Transverse colon (tissue), 4 donors: Measurements from ENCODE around the gene NUP214. TPM values are rescaled to one million over a fixed set of nuclear protein-coding genes. Genes with fewer than 3 reads are reported as not detected.
A peak's percentile ranks its signal among the peaks of the same experiment; 100 is the strongest.

ENCODE experiments used
- DNase-seq: peaks from one replicate; pipeline ENCODE4 v3.0.0-alpha.2; 2019
- H3K27ac ChIP-seq, 4 donors: fragments of 200-600 bp; sonication (generic); 2 replicates each; pipeline ENCODE4 v1.5.1; 2016 to 2018; ENCODE audit warnings: inconsistent platforms in 4 of 4
- H3K27me3 ChIP-seq: fragments of 200-600 bp; sonication (generic); 2 replicates; pipeline ENCODE4 v1.5.1; 2017; ENCODE audit warnings: inconsistent platforms
- H3K36me3 ChIP-seq, 4 donors: fragments of 200-600 bp; sonication (generic); 2 replicates each; pipeline ENCODE4 v1.5.1; 2017 to 2019; ENCODE audit warnings: inconsistent platforms in 4 of 4
- H3K4me1 ChIP-seq, 4 donors: fragments of 200-600 bp; sonication (generic); 2 replicates each; pipeline ENCODE4 v1.5.1; 2017 to 2020; ENCODE audit warnings: inconsistent platforms in 4 of 4
- H3K4me3 ChIP-seq, 4 donors: fragments of 200-600 bp; sonication (generic); 1 replicate in 1 of 4; 2 replicates in 3 of 4; pipeline versions ENCODE4 v1.5.1 to v1.6.1; 2017 to 2019; ENCODE audit warnings: inconsistent platforms in 4 of 4
- H3K9me3 ChIP-seq, 2 donors: fragments of 200-600 bp; sonication (generic); 2 replicates each; pipeline ENCODE4 v1.5.1; 2017 to 2019; ENCODE audit warnings: inconsistent platforms in 2 of 2
- EP300 ChIP-seq: sonication (generic); formaldehyde crosslinking; IDR thresholded peaks from one replicate; pipeline ENCODE4 v1.6.1; 2017; ENCODE audit warnings: antibody characterized with exemption, low read depth
- POLR2A ChIP-seq: fragments of 450-650 bp; IDR thresholded peaks from one replicate; pipeline ENCODE4 v1.6.1; 2016; ENCODE audit warnings: antibody characterized with exemption, mild to moderate bottlenecking, moderate library complexity
- POLR2AphosphoS5 ChIP-seq, 3 donors: sonication (generic); formaldehyde crosslinking; IDR thresholded peaks; one replicate each; pipeline ENCODE4 v1.6.1; 2016; ENCODE audit warnings: antibody characterized with exemption in 3 of 3
- WGBS, 2 donors: methylation state at CpG; one replicate each; pipeline ENCODE4 v1.1.5; 2018; ENCODE audit warnings: low coverage in 1 of 2; 5-methylcytosine and 5-hydroxymethylcytosine counted together
- in situ Hi-C, 4 donors: fragments of 200-750 bp; cut with MboI; loops; one replicate each; pipeline versions ENCODE4 v1.15.0 to v1.15.1; 2017; ENCODE audit warnings: low sequenced_read_pairs in 3 of 4, low pct_ligation_motif_present in 1 of 4, low pct_unique_long_range_greater_than_20kb in 1 of 4
- intact Hi-C: fragments of 100-400 bp; cut with DNase I; formaldehyde crosslinking; loops from one replicate; pipeline ENCODE4 v1.15.1; 2023; ENCODE audit warnings: low total_unique reads
- total RNA-seq, 4 donors: library from RNA; depleted of rRNA; stranded (reverse); fragments of >200 nt; gene quantifications; one replicate each; pipeline ENCODE4 v1.1.0, GENCODE V29; 2016
- TF ChIP-seq, protein P1 (sequence below), 5 experiments: fragments of 200-600 bp in 3 of 5; fragments of 450-650 bp in 2 of 5; sonication (generic) in 3 of 5; IDR thresholded peaks; 1 replicate in 2 of 5; 2 replicates in 3 of 5; pipeline ENCODE4 v1.5.1; 2016 to 2017; ENCODE audit warnings: antibody characterized with exemption in 5 of 5, inconsistent platforms in 3 of 5, mild to moderate bottlenecking in 2 of 5, moderate library complexity in 1 of 5

Gene NUP214
- total RNA-seq, 4 donors from 2014 or later = 48.3 to 152 (median 85.9) TPM

DNA sequence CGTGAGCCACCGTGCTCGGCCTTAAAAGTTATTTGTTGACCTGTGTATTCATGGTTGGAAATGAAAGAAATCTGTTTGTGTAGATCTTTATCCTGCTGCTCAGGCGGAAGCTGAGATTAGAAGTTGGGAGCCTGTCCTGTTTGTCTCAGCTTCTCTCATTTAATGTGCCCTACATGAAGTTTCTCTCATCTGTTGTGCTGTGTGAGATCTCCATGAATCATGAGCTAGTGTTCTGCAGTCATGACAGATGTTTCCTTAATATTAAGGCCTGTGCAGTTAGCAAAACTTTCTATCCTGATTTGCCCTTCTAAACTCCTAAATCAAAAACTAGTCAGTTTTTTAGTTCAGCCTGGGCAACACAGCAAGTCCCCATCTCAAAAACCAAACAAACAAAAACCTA is 91.4 kb downstream of the NUP214 start:
- TF ChIP-seq EP300 = no peak
- TF ChIP-seq, protein P1, sequence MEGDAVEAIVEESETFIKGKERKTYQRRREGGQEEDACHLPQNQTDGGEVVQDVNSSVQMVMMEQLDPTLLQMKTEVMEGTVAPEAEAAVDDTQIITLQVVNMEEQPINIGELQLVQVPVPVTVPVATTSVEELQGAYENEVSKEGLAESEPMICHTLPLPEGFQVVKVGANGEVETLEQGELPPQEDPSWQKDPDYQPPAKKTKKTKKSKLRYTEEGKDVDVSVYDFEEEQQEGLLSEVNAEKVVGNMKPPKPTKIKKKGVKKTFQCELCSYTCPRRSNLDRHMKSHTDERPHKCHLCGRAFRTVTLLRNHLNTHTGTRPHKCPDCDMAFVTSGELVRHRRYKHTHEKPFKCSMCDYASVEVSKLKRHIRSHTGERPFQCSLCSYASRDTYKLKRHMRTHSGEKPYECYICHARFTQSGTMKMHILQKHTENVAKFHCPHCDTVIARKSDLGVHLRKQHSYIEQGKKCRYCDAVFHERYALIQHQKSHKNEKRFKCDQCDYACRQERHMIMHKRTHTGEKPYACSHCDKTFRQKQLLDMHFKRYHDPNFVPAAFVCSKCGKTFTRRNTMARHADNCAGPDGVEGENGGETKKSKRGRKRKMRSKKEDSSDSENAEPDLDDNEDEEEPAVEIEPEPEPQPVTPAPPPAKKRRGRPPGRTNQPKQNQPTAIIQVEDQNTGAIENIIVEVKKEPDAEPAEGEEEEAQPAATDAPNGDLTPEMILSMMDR (IDR thresholded peaks at IDR 0.05) = no peak
- TF ChIP-seq POLR2AphosphoS5 (IDR thresholded peaks at IDR 0.05) = no peak
- TF ChIP-seq POLR2A = no peak
- in situ Hi-C loops (no loop called here), intact Hi-C loops (no loop called here)
- WGBS, 2 donors = 88 to 94% methylated on average over 1 to 4 of the region's 4 CpGs
- Histone ChIP-seq H3K9me3 (peaks cover 4 to 6% of the 10 kb centered on the region in 2 donors), H3K4me1 (peaks cover 0 to 13% (median 0%) of the 10 kb centered on the region in 4 donors), H3K27ac (peak overlapping the region in 1 of 4 donors; percentile 17), H3K27me3 (no peaks in the 10 kb centered on the region), H3K4me3 (no peak overlapping the region), H3K36me3 (peaks cover 0 to 3% (median 0%) of the 10 kb centered on the region in 4 donors)
- DNase-seq = no peak

DNA sequence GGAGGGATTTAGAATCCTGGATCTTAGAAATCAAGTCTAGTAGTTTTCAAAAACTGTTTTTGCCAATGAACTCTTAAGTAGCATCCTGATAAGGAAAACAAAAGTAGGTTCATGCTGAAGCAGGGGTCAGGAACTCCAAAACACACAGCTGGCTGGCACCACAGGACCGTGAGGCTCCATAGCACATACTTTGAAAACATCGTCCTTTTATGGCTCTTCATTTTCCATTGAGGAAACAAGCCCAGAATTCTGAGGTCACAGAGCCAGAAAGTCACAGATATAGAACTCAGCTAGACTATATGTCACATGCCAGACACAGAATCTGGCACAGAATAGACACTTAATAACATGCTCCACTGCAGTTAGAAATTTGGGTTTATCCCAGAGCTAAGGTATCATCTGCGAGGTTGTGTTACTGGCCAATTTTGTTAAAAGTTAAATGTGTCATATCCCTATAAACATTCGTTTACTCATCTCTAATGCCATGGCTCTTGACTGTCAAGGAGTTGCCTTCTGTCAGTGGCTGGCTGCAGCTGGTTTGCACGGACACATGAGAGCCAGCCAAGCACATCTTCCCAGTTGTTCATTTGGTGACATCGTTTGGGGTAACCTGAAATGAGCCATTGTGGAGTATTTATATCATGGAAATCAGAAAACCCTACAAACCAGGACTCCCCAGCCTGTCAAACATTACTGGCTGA is 92.1 kb downstream of the NUP214 start:
- Histone ChIP-seq H3K9me3 (peaks cover 0 to under 1% of the 10 kb centered on the region in 2 donors), H3K4me1 (peaks cover 0 to 13% (median 0%) of the 10 kb centered on the region in 4 donors), H3K4me3 (no peak overlapping the region), H3K36me3 (no peaks in the 10 kb centered on the region), H3K27ac (peak overlapping the region in 1 of 4 donors; percentile 10), H3K27me3 (no peaks in the 10 kb centered on the region)
- DNase-seq = no peak
- in situ Hi-C loops = no loop called here
- intact Hi-C loops = no loop called here
- 67 to 100% methylated on average over 1 to 6 of the region's 6 CpGs for WGBS, 2 donors
- TF ChIP-seq, protein P1 (IDR thresholded peaks at IDR 0.05) = no peak
- TF ChIP-seq POLR2A (no peak), POLR2AphosphoS5 (IDR thresholded peaks at IDR 0.05) (no peak), EP300 (no peak)

DNA sequence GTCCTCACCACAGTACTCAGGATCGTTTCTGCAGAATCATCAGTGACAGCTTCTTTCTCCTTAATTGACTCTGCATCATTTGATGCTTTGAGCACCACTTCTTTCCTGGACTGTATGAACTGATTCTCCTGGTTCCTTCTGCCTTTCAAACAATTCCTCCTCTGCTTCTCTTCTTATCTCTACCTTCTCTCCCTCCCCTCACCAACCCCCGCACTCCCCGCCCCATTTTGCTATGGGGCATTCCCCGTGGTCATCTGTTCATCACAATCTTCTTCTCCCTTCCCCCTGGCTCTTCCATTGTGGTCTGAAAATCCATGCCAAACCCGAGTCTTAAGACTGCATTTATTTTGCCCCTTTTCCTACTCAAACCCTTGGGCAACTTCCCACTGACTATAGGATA is 93.0 kb downstream of the NUP214 start:
- TF ChIP-seq POLR2AphosphoS5 (IDR thresholded peaks at IDR 0.05) = no peak
- in situ Hi-C loops = no loop called here
- 78 to 89% methylated on average over 4 to 5 of the region's 5 CpGs for WGBS, 2 donors
- no peaks in the 10 kb centered on the region for H3K9me3 ChIP-seq
- no peaks in the 10 kb centered on the region for H3K27me3 ChIP-seq
- no peak for DNase-seq
- no peak overlapping the region for H3K27ac ChIP-seq
- no peaks in the 10 kb centered on the region for H3K36me3 ChIP-seq
- intact Hi-C loops = no loop called here
- no peak overlapping the region for H3K4me3 ChIP-seq
- peaks cover 0 to 13% (median 0%) of the 10 kb centered on the region in 4 donors for H3K4me1 ChIP-seq

DNA sequence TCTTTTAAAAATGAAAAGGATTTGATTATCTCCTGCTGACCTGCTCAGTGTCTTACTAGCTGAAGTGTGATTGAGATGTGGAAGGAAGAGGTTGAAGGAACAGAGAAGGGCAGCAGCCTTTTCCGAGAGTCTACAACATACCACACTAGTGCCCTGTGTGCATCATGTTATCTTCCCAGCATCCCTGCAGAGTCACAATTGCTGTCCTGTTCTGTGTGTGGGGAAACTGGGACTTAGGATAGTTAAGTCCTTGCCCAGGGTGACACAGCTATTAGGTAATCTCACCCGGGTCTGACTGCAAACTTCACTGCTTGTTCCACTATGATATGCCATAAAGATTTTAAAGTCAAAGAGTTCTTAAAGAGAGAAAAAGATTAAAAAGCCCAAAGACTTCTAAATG is 95.1 kb downstream of the NUP214 start:
- no peak for DNase-seq
- H3K36me3 ChIP-seq = no peaks in the 10 kb centered on the region
- H3K4me3 ChIP-seq = no peak overlapping the region
- intact Hi-C loops = no loop called here
- 71 to 93% methylated on average over 1 to 2 of the region's 2 CpGs for WGBS, 2 donors
- H3K9me3 ChIP-seq = no peaks in the 10 kb centered on the region
- in situ Hi-C loops = no loop called here
- H3K27ac ChIP-seq = no peak overlapping the region
- peaks cover 0 to 7% (median 0%) of the 10 kb centered on the region in 4 donors for H3K4me1 ChIP-seq
- no peaks in the 10 kb centered on the region for H3K27me3 ChIP-seq
- TF ChIP-seq POLR2AphosphoS5 (IDR thresholded peaks at IDR 0.05) (no peak), EP300 (no peak), POLR2A (no peak)
- TF ChIP-seq, protein P1 (IDR thresholded peaks at IDR 0.05) = no peak
